Loucy (cell line): Measurements from ENCODE around the gene COL6A2.

ENCODE experiments used
- H2AFZ ChIP-seq: fragments of 200-600 bp; sonication (generic); 2 replicates; pipeline ENCODE4 v1.6.0; 2016; ENCODE audit warnings: antibody characterized with exemption, mild to moderate bottlenecking, low read length, moderate library complexity
- H3F3A ChIP-seq: fragments of 200-600 bp; 2 replicates; pipeline ENCODE4 v1.6.0; 2016; ENCODE audit warnings: antibody characterized with exemption, low read depth, mild to moderate bottlenecking
- H3K27me3 ChIP-seq: fragments of 200-600 bp; sonication (generic); 2 replicates; pipeline ENCODE4 v1.6.1; 2014; ENCODE audit warnings: low read length, mild to moderate bottlenecking; ENCODE audit not compliant: insufficient read depth, poor library complexity, severe bottlenecking
- H3K36me3 ChIP-seq: fragments of 200-600 bp; sonication (generic); 2 replicates; pipeline ENCODE4 v1.6.1; 2016; ENCODE audit warnings: low read length; ENCODE audit not compliant: insufficient read depth
- H3K4me1 ChIP-seq: fragments of 200-600 bp; sonication (generic); 2 replicates; pipeline ENCODE4 v1.5.1; 2014; ENCODE audit warnings: low read length, mild to moderate bottlenecking; ENCODE audit not compliant: insufficient read depth, poor library complexity, severe bottlenecking
- H3K4me2 ChIP-seq: fragments of 200-600 bp; sonication (generic); 2 replicates; pipeline ENCODE4 v1.6.0; 2014; ENCODE audit warnings: antibody characterized with exemption, low read length, low read depth, mild to moderate bottlenecking; ENCODE audit not compliant: poor library complexity, severe bottlenecking
- H3K4me3 ChIP-seq: fragments of 200-600 bp; sonication (generic); 2 replicates; pipeline ENCODE4 v1.5.1; 2014; ENCODE audit warnings: low read length, mild to moderate bottlenecking, mixed read lengths; ENCODE audit not compliant: poor library complexity, severe bottlenecking
- H3K79me2 ChIP-seq: fragments of 200-600 bp; sonication (generic); 2 replicates; pipeline ENCODE4 v1.6.1; 2014; ENCODE audit warnings: low read length; ENCODE audit not compliant: insufficient read depth
- H3K9ac ChIP-seq: fragments of 200-600 bp; sonication (generic); 2 replicates; pipeline ENCODE4 v1.6.0; 2014; ENCODE audit warnings: mild to moderate bottlenecking, low read depth, low read length, moderate library complexity; ENCODE audit not compliant: poor library complexity, severe bottlenecking
- H3K9me2 ChIP-seq: fragments of 200-600 bp; sonication (generic); replicated peaks from 2 replicates; pipeline ENCODE4 v1.6.1; 2016; ENCODE audit warnings: low read depth, low read length, mixed read lengths
- H3K9me3 ChIP-seq: fragments of 200-600 bp; sonication (generic); 2 replicates; pipeline ENCODE4 v1.6.1; 2014; ENCODE audit warnings: mild to moderate bottlenecking, antibody characterized with exemption, low read length, low read depth; ENCODE audit not compliant: insufficient read depth
- H4K20me1 ChIP-seq: fragments of 200-600 bp; sonication (generic); 2 replicates; pipeline ENCODE4 v1.6.0; 2014; ENCODE audit warnings: antibody characterized with exemption, low read length, mild to moderate bottlenecking; ENCODE audit not compliant: insufficient read depth, poor library complexity, severe bottlenecking
- CTCF ChIP-seq: fragments of 200-600 bp; sonication (generic); conservative IDR thresholded peaks from 2 replicates; pipeline ENCODE4 v1.5.1; 2014; ENCODE audit warnings: mild to moderate bottlenecking, antibody characterized with exemption, low read length
- EZH2phosphoT487 ChIP-seq: fragments of 200-600 bp; IDR thresholded peaks from 2 replicates; pipeline ENCODE4 v1.6.1; 2018; ENCODE audit warnings: antibody characterized with exemption, mild to moderate bottlenecking, moderate library complexity, borderline replicate concordance

Gene COL6A2

GRCh38 chr21:46156678-46157077 is 58.8 kb downstream of the COL6A2 start:
- no peaks in the 10 kb centered on the region for H4K20me1 ChIP-seq
- H3K9ac ChIP-seq: no peak overlapping the region
- no peak for TF ChIP-seq EZH2phosphoT487
- TF ChIP-seq CTCF: no peak

GRCh38 chr21:46157396-46157986 is 59.6 kb downstream of the COL6A2 start:
- H3K9me2 ChIP-seq: no peaks in the 10 kb centered on the region
- H3K79me2 ChIP-seq: no peaks in the 10 kb centered on the region
- H3K36me3 ChIP-seq: no peaks in the 10 kb centered on the region
- H3K27me3 ChIP-seq: no peaks in the 10 kb centered on the region
- no peak overlapping the region for H3K9ac ChIP-seq
- H3K4me1 ChIP-seq: no peaks in the 10 kb centered on the region
- H2AFZ ChIP-seq: no peak overlapping the region
- H3F3A ChIP-seq: no peaks in the 10 kb centered on the region
- H3K4me3 ChIP-seq: no peak overlapping the region
- H3K4me2 ChIP-seq: no peak overlapping the region
- H3K9me3 ChIP-seq: no peaks in the 10 kb centered on the region
- TF ChIP-seq CTCF (no peak), EZH2phosphoT487 (no peak)
- no peaks in the 10 kb centered on the region for H4K20me1 ChIP-seq

More at GRCh38 chr21:46156678-46157077, 58.8 kb downstream of the COL6A2 start:
- no peaks in the 10 kb centered on the region for H3K9me3 ChIP-seq
- H3K4me2 ChIP-seq: no peak overlapping the region
- no peaks in the 10 kb centered on the region for H3K4me1 ChIP-seq
- no peaks in the 10 kb centered on the region for H3K27me3 ChIP-seq
- H3K4me3 ChIP-seq: no peak overlapping the region
- no peaks in the 10 kb centered on the region for H3K9me2 ChIP-seq
- H3K79me2 ChIP-seq: no peaks in the 10 kb centered on the region
- no peak overlapping the region for H2AFZ ChIP-seq
- H3K36me3 ChIP-seq: no peaks in the 10 kb centered on the region
- H3F3A ChIP-seq: no peaks in the 10 kb centered on the region

- H3K9me2 ChIP-seq: no peaks in the 10 kb centered on the region
- H3K36me3 ChIP-seq: no peaks in the 10 kb centered on the region
- H2AFZ ChIP-seq: no peak overlapping the region
- no peaks in the 10 kb centered on the region for H3F3A ChIP-seq
- H3K9me3 ChIP-seq: no peaks in the 10 kb centered on the region
- no peak overlapping the region for H3K4me3 ChIP-seq
- H4K20me1 ChIP-seq: no peaks in the 10 kb centered on the region
- H3K27me3 ChIP-seq: no peaks in the 10 kb centered on the region
- H3K79me2 ChIP-seq: no peaks in the 10 kb centered on the region
- H3K9ac ChIP-seq: no peak overlapping the region
- no peaks in the 10 kb centered on the region for H3K4me1 ChIP-seq
- no peak overlapping the region for H3K4me2 ChIP-seq
- TF ChIP-seq EZH2phosphoT487 (no peak), CTCF (no peak)
Observed at GRCh38 chr21:46157987-46158451, 60.1 kb downstream of the COL6A2 start.
